H9 (cell line): Measurements from ENCODE around the gene IL1RAP. TPM values are rescaled to one million over a fixed set of nuclear protein-coding genes. Genes with fewer than 3 reads are reported as not detected.

ENCODE experiments used
- DNase-seq: peaks from one replicate; pipeline ENCODE4 v3.0.0-alpha.2; 2017
- H2AFZ ChIP-seq: one replicate; pipeline ENCODE4 v1.6.1; 2013; ENCODE audit warnings: mild to moderate bottlenecking, low read length, control low read depth, moderate library complexity
- H2AK5ac ChIP-seq: 2 replicates; pipeline ENCODE4 v1.6.1; 2013; ENCODE audit warnings: low read length, control low read depth, mixed read lengths; ENCODE audit not compliant: insufficient read length
- H2BK120ac ChIP-seq: one replicate; pipeline ENCODE4 v1.6.1; 2013; ENCODE audit warnings: low read depth, mild to moderate bottlenecking, low read length, control low read depth, inconsistent platforms; ENCODE audit not compliant: poor library complexity, severe bottlenecking
- H2BK12ac ChIP-seq: 2 replicates; pipeline ENCODE4 v1.6.1; 2013; ENCODE audit warnings: low read length, control low read depth, mixed read lengths, low read depth; ENCODE audit not compliant: insufficient read length
- H2BK15ac ChIP-seq: 2 replicates; pipeline ENCODE4 v1.6.1; 2013; ENCODE audit warnings: low read depth, low read length, control low read depth
- H2BK20ac ChIP-seq: one replicate; pipeline ENCODE4 v1.6.1; 2013; ENCODE audit warnings: low read depth, mild to moderate bottlenecking, low read length, control low read depth, inconsistent platforms; ENCODE audit not compliant: poor library complexity, severe bottlenecking
- H2BK5ac ChIP-seq: 2 replicates; pipeline ENCODE4 v1.6.1; 2013; ENCODE audit warnings: low read length, control low read depth, mixed read lengths; ENCODE audit not compliant: insufficient read length
- H3K14ac ChIP-seq: 2 replicates; pipeline ENCODE4 v1.6.1; 2013; ENCODE audit warnings: low read length, control low read depth; ENCODE audit not compliant: insufficient read depth
- H3K18ac ChIP-seq: 2 replicates; pipeline ENCODE4 v1.6.1; 2013; ENCODE audit warnings: low read depth, mild to moderate bottlenecking, mixed read lengths, low read length, control low read depth; ENCODE audit not compliant: insufficient read length
- H3K23ac ChIP-seq: 2 replicates; pipeline ENCODE4 v1.6.1; 2013; ENCODE audit warnings: low read length, control low read depth, mixed read lengths, low read depth; ENCODE audit not compliant: insufficient read length
- H3K23me2 ChIP-seq: 2 replicates; pipeline ENCODE4 v1.6.1; 2013; ENCODE audit warnings: low read depth, mild to moderate bottlenecking, mixed read lengths, low read length, control low read depth; ENCODE audit not compliant: insufficient read length, poor library complexity, severe bottlenecking
- H3K27ac ChIP-seq: 2 replicates; pipeline ENCODE4 v1.5.1; 2013; ENCODE audit warnings: low read length, control low read depth, mixed read lengths, low read depth; ENCODE audit not compliant: insufficient read length
- H3K27me3 ChIP-seq: 2 replicates; pipeline ENCODE4 v1.6.1; 2013; ENCODE audit warnings: low read length, control low read depth, inconsistent platforms; ENCODE audit not compliant: insufficient read depth
- H3K4ac ChIP-seq: 2 replicates; pipeline ENCODE4 v1.6.1; 2013; ENCODE audit warnings: low read depth, mild to moderate bottlenecking, control low read depth, inconsistent platforms, low read length, moderate library complexity
- H3K4me1 ChIP-seq: 2 replicates; pipeline ENCODE4 v1.6.1; 2013; ENCODE audit warnings: low read length, control low read depth, inconsistent platforms; ENCODE audit not compliant: insufficient read depth
- H3K4me2 ChIP-seq: 2 replicates; pipeline ENCODE4 v1.6.1; 2013; ENCODE audit warnings: low read length, control low read depth, mixed read lengths; ENCODE audit not compliant: insufficient read length, insufficient read depth
- H3K56ac ChIP-seq: 2 replicates; pipeline ENCODE4 v1.6.1; 2013; ENCODE audit warnings: low read depth, mild to moderate bottlenecking, mixed read lengths, low read length, control low read depth; ENCODE audit not compliant: insufficient read length
- H3K79me1 ChIP-seq: 2 replicates; pipeline ENCODE4 v1.6.1; 2013; ENCODE audit warnings: low read depth, mild to moderate bottlenecking, moderate library complexity, low read length, control low read depth, inconsistent platforms; ENCODE audit not compliant: insufficient read depth, poor library complexity, severe bottlenecking
- H3K79me2 ChIP-seq: 2 replicates; pipeline ENCODE4 v1.6.1; 2013; ENCODE audit warnings: low read length, control low read depth, inconsistent platforms; ENCODE audit not compliant: insufficient read depth
- H3K9ac ChIP-seq: 2 replicates; pipeline ENCODE4 v1.6.1; 2013; ENCODE audit warnings: low read length, control low read depth, mixed read lengths; ENCODE audit not compliant: insufficient read length; ENCODE audit errors: extremely low read depth
- H3K9me3 ChIP-seq: one replicate; pipeline ENCODE4 v1.6.1; 2013; ENCODE audit warnings: low read depth, low read length, inconsistent platforms; ENCODE audit not compliant: control insufficient read depth
- H3T11ph ChIP-seq: one replicate; pipeline ENCODE4 v1.6.1; 2013; ENCODE audit warnings: mild to moderate bottlenecking, low read length, control low read depth, inconsistent platforms
- H4K20me1 ChIP-seq: one replicate; pipeline ENCODE4 v1.6.1; 2013; ENCODE audit not compliant: control insufficient read depth, insufficient read length, insufficient read depth
- H4K5ac ChIP-seq: 2 replicates; pipeline ENCODE4 v1.6.1; 2013; ENCODE audit warnings: low read depth, mild to moderate bottlenecking, mixed read lengths, low read length, control low read depth; ENCODE audit not compliant: insufficient read length
- H4K8ac ChIP-seq: replicated peaks from 2 replicates; pipeline ENCODE4 v1.6.1; 2013; ENCODE audit warnings: low read length, control low read depth, mixed read lengths, low read depth; ENCODE audit not compliant: insufficient read length
- H4K91ac ChIP-seq: 2 replicates; pipeline ENCODE4 v1.6.1; 2013; ENCODE audit warnings: low read depth, mild to moderate bottlenecking, moderate library complexity, mixed read lengths, low read length, control low read depth; ENCODE audit not compliant: insufficient read length
- H3K27ac Mint-ChIP-seq, 3 experiments: 2 replicates in 2 of 3; 3 replicates in 1 of 3; pipeline ENCODE4 v1.8.0; 2020 to 2021; ENCODE audit warnings: mixed read lengths in 3 of 3, mild to moderate bottlenecking in 1 of 3, moderate library complexity in 1 of 3
- H3K27me3 Mint-ChIP-seq: 2 replicates; pipeline ENCODE4 v1.8.0; 2021; ENCODE audit warnings: low read depth, mild to moderate bottlenecking, moderate library complexity, mixed read lengths
- H3K36me3 Mint-ChIP-seq, 3 experiments: 2 replicates in 2 of 3; 3 replicates in 1 of 3; pipeline ENCODE4 v1.8.0; 2020 to 2021; ENCODE audit warnings: low read depth in 3 of 3, mixed read lengths in 3 of 3; ENCODE audit not compliant: insufficient read depth in 1 of 3
- H3K4me1 Mint-ChIP-seq, 2 experiments: 2 replicates each; pipeline ENCODE4 v1.8.0; 2020; ENCODE audit warnings: mixed read lengths in 2 of 2
- H3K4me3 Mint-ChIP-seq, 2 experiments: 2 replicates in 1 of 2; 3 replicates in 1 of 2; pipeline ENCODE4 v1.8.0; 2020 to 2021; ENCODE audit warnings: mild to moderate bottlenecking in 2 of 2, mixed read lengths in 2 of 2, moderate library complexity in 1 of 2
- H3K9me3 Mint-ChIP-seq, 2 experiments: 2 replicates in 1 of 2; 3 replicates in 1 of 2; pipeline ENCODE4 v1.8.0; 2020; ENCODE audit warnings: mild to moderate bottlenecking in 2 of 2, mixed read lengths in 2 of 2, moderate library complexity in 1 of 2
- CTCF ChIP-seq: fragments of 200-600 bp; sonication (generic); conservative IDR thresholded peaks from 3 replicates; pipeline ENCODE4 v1.8.0; 2021; ENCODE audit warnings: antibody characterized with exemption, mild to moderate bottlenecking
- WGBS: extraction: QIAGEN DNeasy Blood & Tissue Kit; methylation state at CpG from one replicate; pipeline ENCODE4 v1.1.7; 2013; ENCODE audit warnings: missing lambda C conversion rate, low lambda C conversion rate, mixed read lengths; ENCODE audit not compliant: insufficient read length; ENCODE audit errors: extremely low coverage; 5-methylcytosine and 5-hydroxymethylcytosine counted together
- total RNA-seq: library from RNA; stranded (reverse); gene quantifications from 2 replicates; pipeline ENCODE4 v1.2.1, GENCODE V29; 2021

The IL1RAP gene
- total RNA-seq, 1 experiment from 2014 or later: 4.6 TPM

GRCh38 chr3:190548031-190548656 is 34.3 kb downstream of the IL1RAP start:
- H3K9me3 ChIP-seq: no peaks in the 10 kb centered on the region
- H4K8ac ChIP-seq: no peak overlapping the region
- no peak overlapping the region for H3K4me2 ChIP-seq
- no peak for TF ChIP-seq CTCF
- no peak overlapping the region for H2BK5ac ChIP-seq
- H3K4me1 ChIP-seq: peaks cover 5% of the 10 kb centered on the region; the same call in 1 of the 2 replicates
- H2BK120ac ChIP-seq: no peak overlapping the region
- Mint-ChIP-seq H3K4me3 (no peak overlapping the region), H3K36me3 (peaks cover 0 to 4% (median 1%) of the 10 kb centered on the region in 3 experiments; a peak in 2 of 7 replicates), H3K27me3 (peaks cover 30% of the 10 kb centered on the region), H3K9me3 (no peaks in the 10 kb centered on the region), H3K27ac (no peak overlapping the region), H3K4me1 (peaks cover 24 to 36% of the 10 kb centered on the region in 2 experiments)
- H3K23me2 ChIP-seq: no peaks in the 10 kb centered on the region
- H2BK12ac ChIP-seq: no peak overlapping the region
- H4K91ac ChIP-seq: no peak overlapping the region
- H2AFZ ChIP-seq: no peak overlapping the region
- H3K18ac ChIP-seq: no peak overlapping the region
- no peak overlapping the region for H3T11ph ChIP-seq
- H3K27me3 ChIP-seq: peaks cover 6% of the 10 kb centered on the region
- no peaks in the 10 kb centered on the region for H3K79me2 ChIP-seq
- no peaks in the 10 kb centered on the region for H4K20me1 ChIP-seq
- no peak overlapping the region for H2AK5ac ChIP-seq
- no peak overlapping the region for H3K23ac ChIP-seq
- H2BK15ac ChIP-seq: no peak overlapping the region
- no peak overlapping the region for H4K5ac ChIP-seq
- no peak overlapping the region for H3K14ac ChIP-seq
- DNase-seq: no peak
- H3K56ac ChIP-seq: no peak overlapping the region
- no CpG with 5 or more reads among the region's 2 CpGs for WGBS
- H3K27ac ChIP-seq: no peak overlapping the region
- H3K9ac ChIP-seq: no peak overlapping the region
- no peak overlapping the region for H2BK20ac ChIP-seq
- H3K4ac ChIP-seq: no peak overlapping the region
- no peaks in the 10 kb centered on the region for H3K79me1 ChIP-seq
